GM12878 (cell line): ENCODE data around the gene RERE. TPM values are rescaled to one million over a fixed set of nuclear protein-coding genes. Genes with fewer than 3 reads are reported as not detected.

Experiments
- ATAC-seq: fragments of 200-7000 bp; cut with Tn5 transposase; 3 replicates; pipeline ENCODE4 v1.9.1; 2020; ENCODE audit warnings: mild to moderate bottlenecking, moderate library complexity
- BruUV-seq: library from RNA; stranded (reverse); fragments of 400-500 nt; replicated peaks from 2 replicates; lab custom pipeline; 2021; lab: Mats Ljungman, UMichigan
- CTCF ChIA-PET: fragments of 300-600 bp; sonication (Branson Sonifier 250); formaldehyde crosslinking; extraction: SDS; loops from one replicate; lab custom pipeline; 2021; ENCODE audit warnings: inconsistent platforms; lab: Yijun Ruan, JAX
- POLR2A ChIA-PET: fragments of 350-600 bp; formaldehyde crosslinking; extraction: SDS; loops from one replicate; lab custom pipeline; 2021; ENCODE audit warnings: inconsistent platforms; lab: Charles Lee
- RAD21 ChIA-PET: fragments of 300-600 bp; sonication (Branson Sonifier 250); formaldehyde crosslinking; loops from one replicate; lab custom pipeline; 2023; ENCODE audit warnings: antibody characterized with exemption; ENCODE audit not compliant: unreplicated experiment; lab: Charles Lee
- SMC1A ChIA-PET: fragments of 300-600 bp; sonication (Branson Sonifier 250); formaldehyde crosslinking; loops from one replicate; lab custom pipeline; 2023; ENCODE audit not compliant: unreplicated experiment, uncharacterized antibody; lab: Charles Lee
- DNase-seq: peaks from one replicate; pipeline ENCODE4 v3.0.0-alpha.2; 2011; ENCODE audit warnings: low read depth, low spot score
- FAIRE-seq: peaks from 3 replicates; lab custom pipeline; 2011; peaks lifted over from hg19 to GRCh38; lab: Jason Lieb, UNC
- H2AFZ ChIP-seq: 2 replicates; pipeline ENCODE4 v1.6.0; 2011; ENCODE audit warnings: low read depth, low read length, control low read depth; ENCODE audit not compliant: control insufficient read depth
- H3K27ac ChIP-seq: 2 replicates; pipeline ENCODE4 v1.5.1; 2011; ENCODE audit warnings: control low read depth; ENCODE audit not compliant: control insufficient read depth, insufficient read depth
- H3K27me3 ChIP-seq, 2 experiments: replicated peaks in 1 of 2; 2 replicates each; pipeline versions ENCODE4 v1.6.0 to v1.6.1; 2011; ENCODE audit warnings: low read length in 1 of 2; ENCODE audit not compliant: control insufficient read depth in 2 of 2, insufficient read depth in 2 of 2
- H3K36me3 ChIP-seq, 2 experiments: 2 replicates each; pipeline ENCODE4 v1.5.1; 2011; ENCODE audit warnings: low read length in 1 of 2; ENCODE audit not compliant: control insufficient read depth in 2 of 2, insufficient read depth in 2 of 2
- H3K4me1 ChIP-seq: 2 replicates; pipeline ENCODE4 v1.6.1; 2011; ENCODE audit warnings: mild to moderate bottlenecking, low read length, moderate library complexity, mixed read lengths; ENCODE audit not compliant: control insufficient read depth, insufficient read depth
- H3K4me2 ChIP-seq: 2 replicates; pipeline ENCODE4 v1.6.0; 2011; ENCODE audit warnings: control low read depth; ENCODE audit not compliant: control insufficient read depth, insufficient read depth
- H3K4me3 ChIP-seq: fragments of 200-600 bp; sonication (generic); 2 replicates; pipeline ENCODE4 v1.5.1; 2016
- H3K79me2 ChIP-seq: 2 replicates; pipeline ENCODE4 v1.6.0; 2011; ENCODE audit warnings: low read length; ENCODE audit not compliant: control insufficient read depth, insufficient read depth
- H3K9ac ChIP-seq: 2 replicates; pipeline ENCODE4 v1.8.0; 2011; ENCODE audit warnings: low read length, control low read depth, mixed read lengths; ENCODE audit not compliant: control insufficient read depth, insufficient read depth
- H3K9me3 ChIP-seq: replicated peaks from 3 replicates; pipeline ENCODE4 v1.5.1; 2011; ENCODE audit warnings: mild to moderate bottlenecking, low read length; ENCODE audit not compliant: control insufficient read depth, insufficient read depth
- H4K20me1 ChIP-seq: 2 replicates; pipeline ENCODE4 v1.6.0; 2011; ENCODE audit not compliant: control insufficient read depth, insufficient read depth
- EZH2 ChIP-seq: IDR thresholded peaks from 2 replicates; pipeline ENCODE4 v1.6.1; 2012; ENCODE audit warnings: low read depth, mild to moderate bottlenecking, control low read depth, inconsistent platforms, low read length, borderline replicate concordance; ENCODE audit not compliant: control insufficient read depth
- JUNB ChIP-seq: IDR thresholded peaks from 2 replicates; pipeline ENCODE4 v1.6.1; 2016; ENCODE audit warnings: antibody characterized with exemption, mild to moderate bottlenecking
- POLR2A ChIP-seq: IDR thresholded peaks from 2 replicates; pipeline ENCODE4 v1.6.1; 2011; ENCODE audit warnings: low read depth, mild to moderate bottlenecking, low read length
- RELA ChIP-seq: fragments of 450-650 bp; IDR thresholded peaks from 2 replicates; pipeline ENCODE4 v1.8.0; 2014; ENCODE audit warnings: borderline replicate concordance; ENCODE audit not compliant: partially characterized antibody
- WGBS: methylation state at CpG from one replicate; pipeline ENCODE4 v1.1.6; 2016; ENCODE audit warnings: low lambda C conversion rate; ENCODE audit not compliant: insufficient replicate concordance, insufficient coverage; ENCODE audit errors: missing lambda C conversion rate; 5-methylcytosine and 5-hydroxymethylcytosine counted together
- in situ Hi-C: fragments of 300-500 bp; cut with MboI; formaldehyde crosslinking; loops from 9 replicates; pipeline ENCODE4 v1.14.3; 2018; ENCODE audit warnings: mixed read lengths
- intact Hi-C: fragments of 100-400 bp; cut with micrococcal nuclease; formaldehyde crosslinking; loops from one replicate; pipeline ENCODE4 v1.14.2; 2022; ENCODE audit not compliant: unreplicated experiment
- polyA plus RNA-seq, 11 experiments: library from polyadenylated mRNA; depleted of rRNA in 4 of 11; unstranded in 6 of 11; stranded (reverse) in 5 of 11; fragments of >200 nt; fragmentation: Nextera tagmentation in 4 of 11; fragmentation: Illumina TruSeq in 1 of 11; extraction: Ambion mirVana in 4 of 11; extraction: Trizol in 1 of 11; gene quantifications; 1 replicate in 1 of 11; 2 replicates in 10 of 11; pipeline versions ENCODE4 v1.2.1 to v1.2.3, GENCODE V29; 2011 to 2016; ENCODE audit warnings: inconsistent platforms in 2 of 11, missing spikeins in 2 of 11, low read depth in 1 of 11
- total RNA-seq, 4 experiments: library from RNA; depleted of rRNA in 3 of 4; stranded (reverse); fragments of >200 nt in 3 of 4; fragmentation: Illumina TruSeq in 1 of 4; extraction: Trizol in 1 of 4; gene quantifications; 2 replicates each; pipeline versions ENCODE4 v1.2.1 to v1.2.3, GENCODE V29; 2013 to 2021
- TF ChIP-seq, protein P1 (sequence below): fragments of 450-650 bp; IDR thresholded peaks from 2 replicates; pipeline ENCODE4 v1.6.1; 2017; ENCODE audit warnings: antibody characterized with exemption, mild to moderate bottlenecking, moderate library complexity

RERE gene
- total and polyA plus RNA-seq, 10 of the 15 experiments (the other 5 are each of a cell fraction or from before 2014, with no cell fraction given): 5.2 to 60.5 (median 20.2) TPM

DNA sequence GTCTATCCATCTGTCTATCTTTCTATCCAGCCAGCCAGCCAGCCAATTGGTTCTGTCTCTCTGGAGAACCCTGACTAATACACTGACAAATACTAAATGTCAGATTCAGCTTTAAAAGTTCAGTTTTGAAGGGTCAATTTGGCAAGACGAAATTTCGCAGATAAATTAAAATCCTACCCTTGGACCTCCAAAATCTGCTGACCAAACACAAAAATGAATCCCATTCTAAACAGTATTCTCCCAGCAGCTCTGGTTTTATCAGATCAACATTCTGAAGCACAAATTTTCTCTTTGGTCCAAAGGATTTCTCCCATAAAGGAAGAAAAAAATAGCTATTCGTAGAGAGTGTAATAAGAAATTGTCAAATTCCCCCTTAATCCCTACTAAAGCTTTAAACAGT, 248.6 kb downstream of the RERE start:
- in situ Hi-C loops (no loop called here), intact Hi-C loops (no loop called here)
- no peaks in the 10 kb centered on the region for H4K20me1 ChIP-seq
- H3K9me3 ChIP-seq: no peaks in the 10 kb centered on the region
- no peaks in the 10 kb centered on the region for H3K4me1 ChIP-seq
- no peak overlapping the region for H3K4me3 ChIP-seq
- H3K36me3 ChIP-seq: no peaks in the 10 kb centered on the region
- H2AFZ ChIP-seq: no peak overlapping the region
- WGBS: 98% methylated on average over 3 of the region's 3 CpGs
- SMC1A ChIA-PET: interaction anchor here (0.7 to 4.4 kb wide), 10 partner anchors 8 to 280 kb away, joined by 3 to 23 read pairs (median 8); no protein-coding TSS in a partner anchor
- TF ChIP-seq, protein P1, sequence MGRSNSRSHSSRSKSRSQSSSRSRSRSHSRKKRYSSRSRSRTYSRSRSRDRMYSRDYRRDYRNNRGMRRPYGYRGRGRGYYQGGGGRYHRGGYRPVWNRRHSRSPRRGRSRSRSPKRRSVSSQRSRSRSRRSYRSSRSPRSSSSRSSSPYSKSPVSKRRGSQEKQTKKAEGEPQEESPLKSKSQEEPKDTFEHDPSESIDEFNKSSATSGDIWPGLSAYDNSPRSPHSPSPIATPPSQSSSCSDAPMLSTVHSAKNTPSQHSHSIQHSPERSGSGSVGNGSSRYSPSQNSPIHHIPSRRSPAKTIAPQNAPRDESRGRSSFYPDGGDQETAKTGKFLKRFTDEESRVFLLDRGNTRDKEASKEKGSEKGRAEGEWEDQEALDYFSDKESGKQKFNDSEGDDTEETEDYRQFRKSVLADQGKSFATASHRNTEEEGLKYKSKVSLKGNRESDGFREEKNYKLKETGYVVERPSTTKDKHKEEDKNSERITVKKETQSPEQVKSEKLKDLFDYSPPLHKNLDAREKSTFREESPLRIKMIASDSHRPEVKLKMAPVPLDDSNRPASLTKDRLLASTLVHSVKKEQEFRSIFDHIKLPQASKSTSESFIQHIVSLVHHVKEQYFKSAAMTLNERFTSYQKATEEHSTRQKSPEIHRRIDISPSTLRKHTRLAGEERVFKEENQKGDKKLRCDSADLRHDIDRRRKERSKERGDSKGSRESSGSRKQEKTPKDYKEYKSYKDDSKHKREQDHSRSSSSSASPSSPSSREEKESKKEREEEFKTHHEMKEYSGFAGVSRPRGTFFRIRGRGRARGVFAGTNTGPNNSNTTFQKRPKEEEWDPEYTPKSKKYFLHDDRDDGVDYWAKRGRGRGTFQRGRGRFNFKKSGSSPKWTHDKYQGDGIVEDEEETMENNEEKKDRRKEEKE: no peak
- TF ChIP-seq RELA: no peak
- no peak for TF ChIP-seq JUNB
- no peak for TF ChIP-seq EZH2
- TF ChIP-seq POLR2A: no peak
- no peak for ATAC-seq
- no peak overlapping the region for H3K4me2 ChIP-seq
- POLR2A ChIA-PET: interaction anchor here (0.6 to 0.7 kb wide), 6 partner anchors 16 to 416 kb away, joined by 3 to 6 read pairs (median 4); no protein-coding TSS in a partner anchor
- H3K79me2 ChIP-seq: peaks cover 2% of the 10 kb centered on the region
- no TSS peak for BruUV-seq
- no peak for FAIRE-seq
- no peak overlapping the region for H3K9ac ChIP-seq
- no peaks in the 10 kb centered on the region for H3K27me3 ChIP-seq
- CTCF ChIA-PET: interaction anchor here (0.8 to 4.0 kb wide), 13 partner anchors 7 to 280 kb away, joined by 3 to 39 read pairs (median 5); no protein-coding TSS in a partner anchor
- H3K27ac ChIP-seq: no peak overlapping the region
- RAD21 ChIA-PET: interaction anchor here (0.7 to 3.4 kb wide), 4 partner anchors 101 to 157 kb away, joined by 3 to 17 read pairs (median 6); no protein-coding TSS in a partner anchor
- no peak for DNase-seq
